Measurements from ENCODE around the gene UGP2.

UGP2 gene

DNA sequence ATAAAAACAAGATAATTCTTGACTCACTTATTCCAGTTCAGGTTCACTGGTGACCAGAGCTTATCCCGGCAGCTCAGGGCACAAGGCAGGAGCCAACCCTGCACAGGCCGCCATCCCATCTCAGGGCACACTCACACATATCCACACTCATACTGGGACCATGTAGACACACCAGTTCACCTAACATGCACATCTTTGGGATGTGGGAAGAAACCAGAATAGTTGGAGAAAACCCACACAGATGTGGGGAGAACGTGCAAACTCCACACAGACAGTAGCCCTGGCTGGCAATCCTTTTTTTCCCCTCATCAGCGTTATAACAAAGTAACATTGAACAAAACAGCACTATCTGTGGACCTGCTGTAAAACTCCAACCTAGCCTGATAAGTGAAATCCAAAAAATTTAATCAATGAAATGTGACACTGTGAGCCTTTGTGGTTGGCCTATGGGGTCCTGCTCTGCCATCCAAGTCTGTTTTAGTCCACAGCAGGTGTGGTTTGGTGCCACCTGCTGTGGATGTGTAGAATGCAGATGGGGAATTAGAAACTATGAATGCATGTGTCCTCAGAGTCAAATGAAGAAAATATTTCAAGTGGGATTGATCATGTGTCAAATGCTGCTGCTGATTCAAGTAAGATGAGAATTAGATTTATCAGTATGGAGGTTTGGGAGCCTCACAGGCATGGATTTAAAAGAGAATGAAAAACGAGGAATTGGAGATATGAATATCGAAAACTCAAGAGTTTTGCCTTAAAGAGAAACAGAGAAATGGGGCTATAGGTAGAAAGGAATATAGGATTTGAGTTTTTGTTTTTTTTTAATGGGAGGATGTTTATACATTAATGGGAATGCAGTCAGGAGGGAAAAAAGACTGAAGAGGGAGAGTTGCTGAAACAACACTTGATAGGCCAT is 47.0 kb downstream of the UGP2 start:
- no peak for DNase-seq
- intact Hi-C loops (cut with DNase I; ENCODE audit: low total_unique reads): no loop called here
- H3K9me3 ChIP-seq: no peaks in the 10 kb centered on the region
- no peak overlapping the region for H3K27ac ChIP-seq
- no peak overlapping the region for H3K4me3 ChIP-seq
- H3K36me3 ChIP-seq: peaks cover 70 to 83% (median 73%) of the 10 kb centered on the region in 3 donors
- no peaks in the 10 kb centered on the region for H3K27me3 ChIP-seq
- TF ChIP-seq, protein P1, sequence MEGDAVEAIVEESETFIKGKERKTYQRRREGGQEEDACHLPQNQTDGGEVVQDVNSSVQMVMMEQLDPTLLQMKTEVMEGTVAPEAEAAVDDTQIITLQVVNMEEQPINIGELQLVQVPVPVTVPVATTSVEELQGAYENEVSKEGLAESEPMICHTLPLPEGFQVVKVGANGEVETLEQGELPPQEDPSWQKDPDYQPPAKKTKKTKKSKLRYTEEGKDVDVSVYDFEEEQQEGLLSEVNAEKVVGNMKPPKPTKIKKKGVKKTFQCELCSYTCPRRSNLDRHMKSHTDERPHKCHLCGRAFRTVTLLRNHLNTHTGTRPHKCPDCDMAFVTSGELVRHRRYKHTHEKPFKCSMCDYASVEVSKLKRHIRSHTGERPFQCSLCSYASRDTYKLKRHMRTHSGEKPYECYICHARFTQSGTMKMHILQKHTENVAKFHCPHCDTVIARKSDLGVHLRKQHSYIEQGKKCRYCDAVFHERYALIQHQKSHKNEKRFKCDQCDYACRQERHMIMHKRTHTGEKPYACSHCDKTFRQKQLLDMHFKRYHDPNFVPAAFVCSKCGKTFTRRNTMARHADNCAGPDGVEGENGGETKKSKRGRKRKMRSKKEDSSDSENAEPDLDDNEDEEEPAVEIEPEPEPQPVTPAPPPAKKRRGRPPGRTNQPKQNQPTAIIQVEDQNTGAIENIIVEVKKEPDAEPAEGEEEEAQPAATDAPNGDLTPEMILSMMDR (IDR thresholded peaks at IDR 0.05): peak; percentile 63 to 72
- peaks cover 0 to 4% (median 2%) of the 10 kb centered on the region in 4 donors for H3K4me1 ChIP-seq

GRCh38 chr2:63890678-63891077 is 49.0 kb downstream of the UGP2 start:
- Histone ChIP-seq H3K9me3 (no peaks in the 10 kb centered on the region), H3K4me3 (no peak overlapping the region), H3K4me1 (peaks cover 0 to 4% (median 2%) of the 10 kb centered on the region in 4 donors), H3K27ac (no peak overlapping the region), H3K27me3 (no peaks in the 10 kb centered on the region), H3K36me3 (peaks cover 52 to 93% (median 78%) of the 10 kb centered on the region in 3 donors)
- DNase-seq: no peak
- intact Hi-C loops (cut with DNase I; ENCODE audit: low total_unique reads): no loop called here
- TF ChIP-seq, protein P1 (IDR thresholded peaks at IDR 0.05): no peak

GRCh38 chr2:63891488-63892030 is 49.9 kb downstream of the UGP2 start:
- H3K27me3 ChIP-seq: no peaks in the 10 kb centered on the region
- intact Hi-C loops (cut with DNase I; ENCODE audit: low total_unique reads): no loop called here
- DNase-seq: no peak
- peaks cover 0 to 4% (median 2%) of the 10 kb centered on the region in 4 donors for H3K4me1 ChIP-seq
- no peak overlapping the region for H3K4me3 ChIP-seq
- peaks cover 43 to 86% (median 74%) of the 10 kb centered on the region in 3 donors for H3K36me3 ChIP-seq
- TF ChIP-seq, protein P1 (IDR thresholded peaks at IDR 0.05): no peak
- H3K9me3 ChIP-seq: no peaks in the 10 kb centered on the region
- H3K27ac ChIP-seq: no peak overlapping the region

DNA sequence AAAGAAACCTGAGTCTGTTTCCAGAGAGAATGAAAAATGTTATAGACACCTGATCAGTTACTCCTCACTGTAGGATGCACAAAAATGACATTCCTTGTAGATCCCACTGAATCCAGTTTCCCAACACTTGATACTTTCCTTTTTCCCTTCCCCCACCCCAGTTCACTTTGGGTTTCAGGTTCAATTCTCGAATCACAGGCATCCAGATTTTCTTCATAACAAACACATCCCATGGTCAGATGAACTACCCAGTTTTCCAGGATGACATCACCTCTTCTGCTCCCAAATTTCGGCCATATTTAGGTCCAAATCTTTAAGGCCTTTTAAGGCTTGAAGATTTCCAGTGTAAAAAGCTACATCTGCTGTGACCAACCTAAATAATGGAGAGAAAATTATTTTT is 51.5 kb downstream of the UGP2 start:
- H3K4me1 ChIP-seq: peaks cover 0 to 4% (median 2%) of the 10 kb centered on the region in 4 donors
- no peaks in the 10 kb centered on the region for H3K27me3 ChIP-seq
- intact Hi-C loops (cut with DNase I; ENCODE audit: low total_unique reads): no loop called here
- no peak for DNase-seq
- TF ChIP-seq, protein P1 (IDR thresholded peaks at IDR 0.05): no peak
- no peaks in the 10 kb centered on the region for H3K9me3 ChIP-seq
- H3K4me3 ChIP-seq: no peak overlapping the region
- no peak overlapping the region for H3K27ac ChIP-seq
- peaks cover 32 to 78% (median 75%) of the 10 kb centered on the region in 3 donors for H3K36me3 ChIP-seq

DNA sequence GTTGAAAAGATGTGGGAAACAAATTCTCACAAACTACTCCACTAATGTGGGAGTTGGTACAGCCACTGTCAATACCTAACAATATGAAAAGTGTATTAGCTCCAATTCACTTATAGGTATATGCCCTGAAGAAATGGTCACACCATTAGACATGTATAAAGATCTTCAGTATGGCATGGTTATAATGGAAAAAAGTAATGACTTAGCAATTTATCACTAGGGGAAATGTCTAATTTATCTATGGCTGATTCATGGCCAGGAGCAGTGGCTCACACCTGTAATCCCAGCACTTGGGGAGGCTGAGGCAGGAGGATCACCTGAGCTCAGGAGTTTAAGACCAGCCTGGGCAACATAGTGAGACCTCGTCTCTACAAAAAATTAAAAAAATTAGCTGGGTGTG is 52.5 kb downstream of the UGP2 start:
- H3K27ac ChIP-seq: no peak overlapping the region
- peaks cover 28 to 77% (median 72%) of the 10 kb centered on the region in 3 donors for H3K36me3 ChIP-seq
- H3K27me3 ChIP-seq: no peaks in the 10 kb centered on the region
- DNase-seq: no peak
- no peaks in the 10 kb centered on the region for H3K9me3 ChIP-seq
- TF ChIP-seq, protein P1 (IDR thresholded peaks at IDR 0.05): no peak
- no peak overlapping the region for H3K4me3 ChIP-seq
- intact Hi-C loops (cut with DNase I; ENCODE audit: low total_unique reads): no loop called here
- peaks cover 0 to 4% (median 2%) of the 10 kb centered on the region in 4 donors for H3K4me1 ChIP-seq

Data from tibial artery (tissue), 4 donors.